Neuronal stem cell (in vitro differentiated cells): ENCODE results near the gene TAF6.

ENCODE experiments used
- DNase-seq: peaks from one replicate; pipeline ENCODE4 v3.0.0-alpha.2; 2013; ENCODE audit warnings: low spot score
- H2AFZ ChIP-seq: one replicate; pipeline ENCODE4 v1.6.1; 2013; ENCODE audit warnings: mild to moderate bottlenecking, low read length, inconsistent platforms
- H2AK5ac ChIP-seq: 2 replicates; pipeline ENCODE4 v1.6.1; 2013; ENCODE audit warnings: low read depth, mild to moderate bottlenecking, inconsistent platforms, low read length, moderate library complexity, mixed read lengths
- H2BK120ac ChIP-seq: 2 replicates; pipeline ENCODE4 v1.6.1; 2013; ENCODE audit warnings: low read depth, mild to moderate bottlenecking, inconsistent platforms, low read length, moderate library complexity, mixed read lengths
- H2BK12ac ChIP-seq: one replicate; pipeline ENCODE4 v1.6.1; 2013; ENCODE audit warnings: low read length, inconsistent platforms
- H2BK15ac ChIP-seq: 2 replicates; pipeline ENCODE4 v1.6.1; 2013; ENCODE audit warnings: mild to moderate bottlenecking, low read length, inconsistent platforms, mixed read lengths
- H2BK5ac ChIP-seq: one replicate; pipeline ENCODE4 v1.6.1; 2013; ENCODE audit warnings: inconsistent platforms, mild to moderate bottlenecking, low read length, moderate library complexity
- H3K14ac ChIP-seq: one replicate; pipeline ENCODE4 v1.6.1; 2013; ENCODE audit warnings: low read length, inconsistent platforms
- H3K18ac ChIP-seq: 2 replicates; pipeline ENCODE4 v1.6.1; 2013; ENCODE audit warnings: low read length, inconsistent platforms
- H3K23ac ChIP-seq: 2 replicates; pipeline ENCODE4 v1.6.1; 2013; ENCODE audit warnings: low read depth, mild to moderate bottlenecking, mixed read lengths, low read length, inconsistent platforms; ENCODE audit not compliant: poor library complexity
- H3K27ac ChIP-seq: replicated peaks from 3 replicates; pipeline ENCODE4 v1.5.1; 2013; ENCODE audit warnings: low read length, inconsistent platforms
- H3K27me3 ChIP-seq, 3 experiments: 2 replicates each; pipeline ENCODE4 v1.6.1; 2013; ENCODE audit warnings: low read length in 3 of 3, mild to moderate bottlenecking in 2 of 3, inconsistent platforms in 1 of 3, low read depth in 1 of 3, mixed read lengths in 1 of 3, moderate library complexity in 1 of 3; ENCODE audit not compliant: control insufficient read depth in 3 of 3, insufficient read depth in 3 of 3
- H3K36me3 ChIP-seq, 2 donors: replicated peaks in 1 of 2; 2 replicates each; pipeline ENCODE4 v1.6.1; 2013; ENCODE audit warnings: low read length in 2 of 2; ENCODE audit not compliant: control insufficient read depth in 2 of 2, insufficient read depth in 2 of 2
- H3K4ac ChIP-seq: 2 replicates; pipeline ENCODE4 v1.6.1; 2013; ENCODE audit warnings: inconsistent platforms, mild to moderate bottlenecking, low read length, moderate library complexity
- H3K4me1 ChIP-seq, 2 donors: 1 replicate in 1 of 2; 2 replicates in 1 of 2; pipeline ENCODE4 v1.6.1; 2013; ENCODE audit warnings: low read length in 2 of 2, low read depth in 1 of 2; ENCODE audit not compliant: control insufficient read depth in 2 of 2, insufficient read depth in 1 of 2
- H3K4me2 ChIP-seq: one replicate; pipeline ENCODE4 v1.6.1; 2013; ENCODE audit warnings: mild to moderate bottlenecking, low read length, inconsistent platforms; ENCODE audit not compliant: insufficient read depth, poor library complexity, severe bottlenecking
- H3K4me3 ChIP-seq, 2 donors: 2 replicates each; pipeline ENCODE4 v1.5.1; 2013; ENCODE audit warnings: low read length in 2 of 2, mild to moderate bottlenecking in 2 of 2, inconsistent platforms in 1 of 2, moderate library complexity in 1 of 2
- H3K79me1 ChIP-seq: one replicate; pipeline ENCODE4 v1.6.1; 2013; ENCODE audit warnings: low read depth, mild to moderate bottlenecking, inconsistent platforms, low read length, moderate library complexity
- H3K9ac ChIP-seq: one replicate; pipeline ENCODE4 v1.6.1; 2013; ENCODE audit warnings: mild to moderate bottlenecking, low read depth, low read length, inconsistent platforms; ENCODE audit not compliant: poor library complexity
- H3K9me3 ChIP-seq, 2 donors: replicated peaks in 1 of 2; 2 replicates each; pipeline versions ENCODE3 to v1.6.1; 2013; ENCODE audit warnings: low read length in 2 of 2, mild to moderate bottlenecking in 2 of 2, inconsistent platforms in 1 of 2, low read depth in 1 of 2, mixed read lengths in 1 of 2, moderate library complexity in 1 of 2; ENCODE audit not compliant: control insufficient read depth in 2 of 2, insufficient read depth in 1 of 2
- H4K8ac ChIP-seq: one replicate; pipeline ENCODE4 v1.6.1; 2013; ENCODE audit warnings: low read depth, mild to moderate bottlenecking, inconsistent platforms, low read length, moderate library complexity
- H4K91ac ChIP-seq: one replicate; pipeline ENCODE4 v1.6.1; 2013; ENCODE audit warnings: low read length, low read depth, mild to moderate bottlenecking, inconsistent platforms; ENCODE audit not compliant: poor library complexity
- WGBS, 2 donors: extraction: QIAGEN DNeasy Blood & Tissue Kit; methylation state at CpG; one replicate each; pipeline ENCODE4 v1.1.7; 2013; ENCODE audit warnings: missing lambda C conversion rate in 2 of 2, mixed read lengths in 1 of 2; ENCODE audit not compliant: insufficient read length in 2 of 2, insufficient replicate concordance in 1 of 2; ENCODE audit errors: extremely low coverage in 2 of 2; 5-methylcytosine and 5-hydroxymethylcytosine counted together

The TAF6 gene

GRCh38 chr7:100128637-100128963, 9.4 kb upstream of the TAF6 start:
- WGBS, 2 donors, result no CpG with 5 or more reads among the region's 1 CpG
- Histone ChIP-seq H2AK5ac (no peak overlapping the region), H3K27me3 (peaks cover 0 to 15% (median 0%) of the 10 kb centered on the region in 3 experiments), H3K18ac (no peak overlapping the region), H2BK5ac (no peak overlapping the region), H2BK12ac (no peak overlapping the region), H3K4me2 (no peak overlapping the region), H3K9me3 (no peaks in the 10 kb centered on the region), H2BK15ac (no peak overlapping the region), H3K14ac (no peak overlapping the region), H3K4ac (no peak overlapping the region), H4K91ac (no peak overlapping the region), H3K79me1 (peaks cover 2% of the 10 kb centered on the region), H3K27ac (no peak overlapping the region), H2AFZ (no peak overlapping the region), H3K4me3 (peak overlapping the region in 1 of 2 donors; percentile 2), H2BK120ac (no peak overlapping the region), H3K4me1 (peaks cover 3 to 6% of the 10 kb centered on the region in 2 donors), H3K9ac (no peak overlapping the region), H3K23ac (no peak overlapping the region), H3K36me3 (peaks cover 4 to 17% of the 10 kb centered on the region in 2 donors), H4K8ac (no peak overlapping the region)
- DNase-seq, result no peak

GRCh38 chr7:100127866-100128636, 8.9 kb upstream of the TAF6 start:
- Histone ChIP-seq H2BK120ac (no peak overlapping the region), H3K27ac (no peak overlapping the region), H3K4me2 (peak overlapping the region; percentile 92), H3K4me3 (peak overlapping the region; percentile 74 to 94), H3K9me3 (no peaks in the 10 kb centered on the region), H4K91ac (no peak overlapping the region), H3K27me3 (peaks cover 0 to 15% (median 0%) of the 10 kb centered on the region in 3 experiments), H2AK5ac (peak overlapping the region; percentile 50), H2BK5ac (peak overlapping the region; percentile 63), H3K18ac (peak overlapping the region; percentile 98), H3K4ac (no peak overlapping the region), H2AFZ (peak overlapping the region; percentile 99), H3K14ac (peak overlapping the region; percentile 95), H3K4me1 (peaks cover 3 to 6% of the 10 kb centered on the region in 2 donors), H2BK15ac (peak overlapping the region; percentile 96), H3K23ac (peak overlapping the region; percentile 39), H3K36me3 (peaks cover 4 to 17% of the 10 kb centered on the region in 2 donors), H4K8ac (peak overlapping the region; percentile 72), H2BK12ac (peak overlapping the region; percentile 96), H3K79me1 (peaks cover 2% of the 10 kb centered on the region), H3K9ac (peak overlapping the region; percentile 96)
- DNase-seq, result no peak
- WGBS, 2 donors, result no CpG with 5 or more reads among the region's 37 CpGs

- DNase-seq, result peak; percentile 95
- no CpG with 5 or more reads among the region's 85 CpGs for WGBS, 2 donors
- no peak within 1 kb of the TSS for H2BK120ac ChIP-seq
Measured at GRCh38 chr7:100126931-100127865, 8.0 kb upstream of the TAF6 start, which contains the start of gene MBLAC1. TSS of gene MBLAC1 (plus strand) at chr7:100126967. CDS start at chr7:100127396, 429 bp downstream.

More at GRCh38 chr7:100126931-100127865, 8.0 kb upstream of the TAF6 start, which contains the start of gene MBLAC1:
- Histone ChIP-seq H3K14ac (peak within 1 kb of the TSS; percentile 95), H2AK5ac (peak within 1 kb of the TSS; percentile 50), H3K4me1 (peaks cover 3 to 6% of the 10 kb centered on the region in 2 donors), H3K9ac (peak within 1 kb of the TSS; percentile 96), H3K23ac (peak within 1 kb of the TSS; percentile 76), H3K18ac (peak within 1 kb of the TSS; percentile 99), H2AFZ (peak within 1 kb of the TSS; percentile 99), H3K4me3 (peak within 1 kb of the TSS; percentile 74 to 94), H4K8ac (peak within 1 kb of the TSS; percentile 97), H3K27me3 (peaks cover 0 to 15% (median 0%) of the 10 kb centered on the region in 3 experiments), H3K9me3 (no peaks in the 10 kb centered on the region), H3K4ac (peak within 1 kb of the TSS; percentile 86), H3K4me2 (peak within 1 kb of the TSS; percentile 92), H4K91ac (peak within 1 kb of the TSS; percentile 89), H2BK15ac (peak within 1 kb of the TSS; percentile 96), H2BK12ac (peak within 1 kb of the TSS; percentile 96), H2BK5ac (peak within 1 kb of the TSS; percentile 85), H3K27ac (peak within 1 kb of the TSS; percentile 99), H3K36me3 (peaks cover 4 to 21% of the 10 kb centered on the region in 2 donors), H3K79me1 (peaks cover 2% of the 10 kb centered on the region)
